ENCODE measurements around the gene GJA4. TPM values are rescaled to one million over a fixed set of nuclear protein-coding genes. Genes with fewer than 3 reads are reported as not detected.

The GJA4 gene
- total and polyA plus RNA-seq, 2 experiments from 2014 or later: 2.5 to 3.7 TPM

- peak overlapping the region; percentile 95 for H3K4me2 ChIP-seq
- peak overlapping the region; percentile 23 for H3K4me3 ChIP-seq
- H3K36me3 ChIP-seq (replicated peaks; ENCODE audit: insufficient read depth, low read depth): no peaks in the 10 kb centered on the region
- no peaks in the 10 kb centered on the region for H3K9me2 ChIP-seq (replicated peaks; ENCODE audit: insufficient read depth)
- H2AFZ ChIP-seq: peak overlapping the region; percentile 63
- H3K27ac ChIP-seq: no peak overlapping the region
- H3K27me3 ChIP-seq: peaks cover 29% of the 10 kb centered on the region
- H3K9me3 ChIP-seq (ENCODE audit: low read depth): no peaks in the 10 kb centered on the region
- H4K20me1 ChIP-seq (ENCODE audit: insufficient read depth, poor library complexity, severe bottlenecking): no peaks in the 10 kb centered on the region
- DNase-seq (ENCODE audit: low spot score): no peak
- WGBS (ENCODE audit: low lambda C conversion rate, missing lambda C conversion rate): 88% methylated on average over 2 of the region's 2 CpGs
- TF ChIP-seq CTCF (IDR thresholded peaks at IDR 0.05; ENCODE audit: poor library complexity) (no peak), EZH2phosphoT487 (IDR thresholded peaks at IDR 0.05; ENCODE audit: low read depth, severe bottlenecking, unreplicated experiment) (no peak), EZH2 (IDR thresholded peaks at IDR 0.05; ENCODE audit: borderline replicate concordance) (no peak)
- no peaks in the 10 kb centered on the region for H3K79me2 ChIP-seq
- peaks cover 20% of the 10 kb centered on the region for H3K4me1 ChIP-seq (ENCODE audit: insufficient read depth)
Measured at GRCh38 chr1:34780528-34780927, 12.3 kb upstream of the GJA4 start.

GRCh38 chr1:34781071-34781843 lies 11.5 kb upstream of the GJA4 start, which contains the start of gene GJB3:
GJB3 (plus strand) TSS chr1:34781214; CDS start chr1:34784763, 3,549 bp downstream.
- TF ChIP-seq EZH2phosphoT487 (IDR thresholded peaks at IDR 0.05; ENCODE audit: low read depth, severe bottlenecking, unreplicated experiment) (peak; percentile 6), EZH2 (IDR thresholded peaks at IDR 0.05; ENCODE audit: borderline replicate concordance) (no peak), CTCF (IDR thresholded peaks at IDR 0.05; ENCODE audit: poor library complexity) (no peak)
- Histone ChIP-seq H3K27me3 (peaks cover 29% of the 10 kb centered on the region), H3K9me3 (ENCODE audit: low read depth) (no peaks in the 10 kb centered on the region), H2AFZ (peak within 1 kb of the TSS; percentile 63), H3K9me2 (replicated peaks; ENCODE audit: insufficient read depth) (no peaks in the 10 kb centered on the region), H3K27ac (no peak within 1 kb of the TSS), H4K20me1 (ENCODE audit: insufficient read depth, poor library complexity, severe bottlenecking) (no peaks in the 10 kb centered on the region), H3K4me3 (peak within 1 kb of the TSS; percentile 23), H3K36me3 (replicated peaks; ENCODE audit: insufficient read depth, low read depth) (no peaks in the 10 kb centered on the region), H3K4me1 (ENCODE audit: insufficient read depth) (peaks cover 20% of the 10 kb centered on the region), H3K4me2 (peak within 1 kb of the TSS; percentile 95), H3K79me2 (no peaks in the 10 kb centered on the region)
- WGBS (ENCODE audit: low lambda C conversion rate, missing lambda C conversion rate): 2% methylated on average over 40 of the region's 62 CpGs
- peak; percentile 46 for DNase-seq (ENCODE audit: low spot score)

- TF ChIP-seq EZH2phosphoT487 (IDR thresholded peaks at IDR 0.05; ENCODE audit: low read depth, severe bottlenecking, unreplicated experiment): peak; percentile 11
- TF ChIP-seq EZH2 (IDR thresholded peaks at IDR 0.05; ENCODE audit: borderline replicate concordance): no peak
- H3K27ac ChIP-seq: peak overlapping the region; percentile 16
- H3K4me2 ChIP-seq: peak overlapping the region; percentile 95
- H3K4me1 ChIP-seq (ENCODE audit: insufficient read depth): peaks cover 20% of the 10 kb centered on the region
- no peak for DNase-seq (ENCODE audit: low spot score)
- no peaks in the 10 kb centered on the region for H4K20me1 ChIP-seq (ENCODE audit: insufficient read depth, poor library complexity, severe bottlenecking)
- H3K27me3 ChIP-seq: peaks cover 29% of the 10 kb centered on the region
- no peak overlapping the region for H2AFZ ChIP-seq
- no peaks in the 10 kb centered on the region for H3K9me3 ChIP-seq (ENCODE audit: low read depth)
- WGBS (ENCODE audit: low lambda C conversion rate, missing lambda C conversion rate): 12% methylated on average over 9 of the region's 18 CpGs
- H3K4me3 ChIP-seq: peak overlapping the region; percentile 23
- no peaks in the 10 kb centered on the region for H3K79me2 ChIP-seq
- H3K36me3 ChIP-seq (replicated peaks; ENCODE audit: insufficient read depth, low read depth): no peaks in the 10 kb centered on the region
- no peaks in the 10 kb centered on the region for H3K9me2 ChIP-seq (replicated peaks; ENCODE audit: insufficient read depth)
Measured at GRCh38 chr1:34781844-34782391, 10.9 kb upstream of the GJA4 start.

GRCh38 chr1:34784751-34785221 lies 8.0 kb upstream of the GJA4 start:
- Histone ChIP-seq H3K27ac (no peak overlapping the region), H2AFZ (no peak overlapping the region), H4K20me1 (ENCODE audit: insufficient read depth, poor library complexity, severe bottlenecking) (no peaks in the 10 kb centered on the region), H3K4me1 (ENCODE audit: insufficient read depth) (peaks cover 20% of the 10 kb centered on the region), H3K9me2 (replicated peaks; ENCODE audit: insufficient read depth) (no peaks in the 10 kb centered on the region), H3K27me3 (peaks cover 29% of the 10 kb centered on the region), H3K4me3 (no peak overlapping the region), H3K79me2 (no peaks in the 10 kb centered on the region), H3K4me2 (no peak overlapping the region), H3K36me3 (replicated peaks; ENCODE audit: insufficient read depth, low read depth) (no peaks in the 10 kb centered on the region), H3K9me3 (ENCODE audit: low read depth) (no peaks in the 10 kb centered on the region)
- DNase-seq (ENCODE audit: low spot score): no peak
- WGBS (ENCODE audit: low lambda C conversion rate, missing lambda C conversion rate): 92% methylated on average over 28 of the region's 28 CpGs
- TF ChIP-seq EZH2 (IDR thresholded peaks at IDR 0.05; ENCODE audit: borderline replicate concordance) (no peak), EZH2phosphoT487 (IDR thresholded peaks at IDR 0.05; ENCODE audit: low read depth, severe bottlenecking, unreplicated experiment) (no peak), CTCF (IDR thresholded peaks at IDR 0.05; ENCODE audit: poor library complexity) (no peak)
